Fibroblast of villous mesenchyme (primary cell): ENCODE data around the gene C1RL. TPM values are rescaled to one million over a fixed set of nuclear protein-coding genes. Genes with fewer than 3 reads are reported as not detected.
A peak's percentile ranks its signal among the peaks of the same experiment; 100 is the strongest.

Experiments
- DNase-seq: peaks from one replicate; pipeline ENCODE4 v3.0.0-alpha.2; 2010; ENCODE audit warnings: low read depth
- H3K4me3 ChIP-seq: 2 replicates; pipeline ENCODE4 v1.5.1; 2011; ENCODE audit warnings: low read depth, mild to moderate bottlenecking, low read length
- total RNA-seq: library from RNA; depleted of rRNA; stranded (reverse); fragments of >200 nt; gene quantifications from 2 replicates; pipeline ENCODE4 v1.2.3, GENCODE V29; 2012
- TF ChIP-seq, protein P1 (sequence below): IDR thresholded peaks from 2 replicates; pipeline ENCODE4 v1.5.1; 2012; ENCODE audit warnings: low read depth, mild to moderate bottlenecking, low read length; ENCODE audit not compliant: insufficient read depth

The C1RL gene
- total RNA-seq, 1 donor, result 30.2 TPM

DNA sequence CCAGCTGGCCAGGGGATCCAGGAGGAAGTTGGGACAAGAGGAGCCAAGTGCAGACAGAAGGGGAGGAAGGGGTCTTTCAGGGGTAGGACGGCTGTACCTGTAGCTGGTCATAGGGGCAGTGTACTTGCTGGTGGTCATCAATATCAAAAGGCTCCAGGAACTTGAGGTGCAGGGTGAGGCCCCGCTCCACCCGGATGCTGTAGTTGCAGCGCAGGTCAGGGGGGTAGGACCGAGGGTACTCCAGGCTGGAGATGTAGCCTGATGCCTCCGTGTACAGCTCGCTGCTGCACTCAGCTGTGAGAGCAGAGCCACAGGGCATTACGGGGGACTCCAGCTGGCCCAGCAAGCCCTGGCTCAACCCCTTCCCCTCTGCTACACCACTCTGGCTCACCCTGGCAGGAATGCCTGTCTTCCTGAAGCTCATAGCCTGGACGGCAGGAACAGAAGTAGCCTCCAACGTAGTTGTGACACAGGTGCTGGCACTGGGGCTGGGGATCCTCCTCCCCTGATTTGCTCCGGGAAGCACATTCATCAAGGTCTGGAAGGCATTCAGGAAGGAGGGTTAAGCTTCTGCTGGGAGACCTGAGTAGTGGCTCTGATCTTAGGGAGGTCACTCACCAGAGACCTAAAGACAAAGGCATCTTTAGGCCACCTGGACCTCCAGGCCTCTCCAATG lies 19.7 kb downstream of the C1RL start:
- no peak overlapping the region for H3K4me3 ChIP-seq
- TF ChIP-seq, protein P1, sequence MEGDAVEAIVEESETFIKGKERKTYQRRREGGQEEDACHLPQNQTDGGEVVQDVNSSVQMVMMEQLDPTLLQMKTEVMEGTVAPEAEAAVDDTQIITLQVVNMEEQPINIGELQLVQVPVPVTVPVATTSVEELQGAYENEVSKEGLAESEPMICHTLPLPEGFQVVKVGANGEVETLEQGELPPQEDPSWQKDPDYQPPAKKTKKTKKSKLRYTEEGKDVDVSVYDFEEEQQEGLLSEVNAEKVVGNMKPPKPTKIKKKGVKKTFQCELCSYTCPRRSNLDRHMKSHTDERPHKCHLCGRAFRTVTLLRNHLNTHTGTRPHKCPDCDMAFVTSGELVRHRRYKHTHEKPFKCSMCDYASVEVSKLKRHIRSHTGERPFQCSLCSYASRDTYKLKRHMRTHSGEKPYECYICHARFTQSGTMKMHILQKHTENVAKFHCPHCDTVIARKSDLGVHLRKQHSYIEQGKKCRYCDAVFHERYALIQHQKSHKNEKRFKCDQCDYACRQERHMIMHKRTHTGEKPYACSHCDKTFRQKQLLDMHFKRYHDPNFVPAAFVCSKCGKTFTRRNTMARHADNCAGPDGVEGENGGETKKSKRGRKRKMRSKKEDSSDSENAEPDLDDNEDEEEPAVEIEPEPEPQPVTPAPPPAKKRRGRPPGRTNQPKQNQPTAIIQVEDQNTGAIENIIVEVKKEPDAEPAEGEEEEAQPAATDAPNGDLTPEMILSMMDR, result no peak
- DNase-seq, result no peak

DNA sequence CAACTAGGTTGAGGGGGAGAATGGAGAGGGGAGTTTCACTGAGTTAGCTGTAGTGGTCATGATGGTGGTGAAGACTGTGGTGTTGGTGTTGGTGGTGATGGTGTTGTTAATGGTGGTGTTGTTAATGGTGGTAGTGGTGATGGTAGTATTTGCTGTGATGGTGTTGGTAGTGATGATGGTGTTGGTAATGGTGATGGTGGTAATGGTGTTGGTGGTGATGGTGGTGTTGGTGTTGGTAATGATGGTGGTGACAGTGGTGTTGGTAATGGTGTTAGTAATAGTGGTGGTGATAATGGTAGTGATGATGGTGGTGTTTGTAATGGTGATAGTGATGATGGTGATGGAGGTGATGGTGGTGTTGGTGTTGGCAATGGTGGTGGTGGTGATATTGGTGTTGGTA lies 25.9 kb downstream of the C1RL start:
- no peak for DNase-seq
- H3K4me3 ChIP-seq, result no peak overlapping the region
- TF ChIP-seq, protein P1, result no peak

GRCh38 chr12:7081037-7081436 lies 28.0 kb downstream of the C1RL start:
- no peak overlapping the region for H3K4me3 ChIP-seq
- DNase-seq, result no peak
- TF ChIP-seq, protein P1, result no peak

- peak; percentile 64 for DNase-seq
- TF ChIP-seq, protein P1, result no peak
- H3K4me3 ChIP-seq, result no peak overlapping the region
These were observed 29.2 kb downstream of the C1RL start for GRCh38 chr12:7079826-7080125.

GRCh38 chr12:7078163-7078562 lies 30.9 kb downstream of the C1RL start:
- DNase-seq, result no peak
- TF ChIP-seq, protein P1, result no peak
- H3K4me3 ChIP-seq, result no peak overlapping the region

GRCh38 chr12:7076493-7076892 lies 32.5 kb downstream of the C1RL start:
- TF ChIP-seq, protein P1, result no peak
- no peak overlapping the region for H3K4me3 ChIP-seq
- no peak for DNase-seq

- DNase-seq, result peak; percentile 91
- H3K4me3 ChIP-seq, result no peak overlapping the region
- TF ChIP-seq, protein P1, result no peak
These were observed 33.1 kb downstream of the C1RL start for GRCh38 chr12:7075939-7076338.
